WTC11 (cell line): Measurements from ENCODE around the gene OTOS.

Source experiments
- JUN ChIP-seq: sonication (generic); formaldehyde crosslinking; IDR thresholded peaks from 2 replicates; pipeline ENCODE4 v1.8.0; 2023; ENCODE audit warnings: mild to moderate bottlenecking, missing genetic modification reagents
- NFE2L1 ChIP-seq: sonication (generic); formaldehyde crosslinking; IDR thresholded peaks from 2 replicates; pipeline ENCODE4 v1.8.1; 2023; ENCODE audit warnings: missing genetic modification reagents
- TEAD4 ChIP-seq: sonication (generic); formaldehyde crosslinking; IDR thresholded peaks from 2 replicates; pipeline ENCODE4 v1.8.0; 2022; ENCODE audit warnings: mild to moderate bottlenecking, missing genetic modification reagents
- TF ChIP-seq, protein P1 (sequence below): fragments of 200-600 bp; IDR thresholded peaks from 2 replicates; pipeline ENCODE4 v1.8.0; 2022; ENCODE audit warnings: antibody characterized with exemption
- TF ChIP-seq, protein P2 (sequence below): sonication (generic); formaldehyde crosslinking; IDR thresholded peaks from 2 replicates; pipeline ENCODE4 v1.8.1; 2023; ENCODE audit warnings: mild to moderate bottlenecking, missing genetic modification reagents
- TF ChIP-seq, protein P3 (sequence below): sonication (generic); formaldehyde crosslinking; IDR thresholded peaks from 2 replicates; pipeline ENCODE4 v1.8.1; 2023; ENCODE audit warnings: mild to moderate bottlenecking, moderate library complexity, missing genetic modification reagents
- TF ChIP-seq, protein P4 (sequence below): sonication (generic); formaldehyde crosslinking; IDR thresholded peaks from 2 replicates; pipeline ENCODE4 v1.8.1; 2022; ENCODE audit warnings: missing genetic modification reagents, borderline replicate concordance

- TF ChIP-seq, protein P1, sequence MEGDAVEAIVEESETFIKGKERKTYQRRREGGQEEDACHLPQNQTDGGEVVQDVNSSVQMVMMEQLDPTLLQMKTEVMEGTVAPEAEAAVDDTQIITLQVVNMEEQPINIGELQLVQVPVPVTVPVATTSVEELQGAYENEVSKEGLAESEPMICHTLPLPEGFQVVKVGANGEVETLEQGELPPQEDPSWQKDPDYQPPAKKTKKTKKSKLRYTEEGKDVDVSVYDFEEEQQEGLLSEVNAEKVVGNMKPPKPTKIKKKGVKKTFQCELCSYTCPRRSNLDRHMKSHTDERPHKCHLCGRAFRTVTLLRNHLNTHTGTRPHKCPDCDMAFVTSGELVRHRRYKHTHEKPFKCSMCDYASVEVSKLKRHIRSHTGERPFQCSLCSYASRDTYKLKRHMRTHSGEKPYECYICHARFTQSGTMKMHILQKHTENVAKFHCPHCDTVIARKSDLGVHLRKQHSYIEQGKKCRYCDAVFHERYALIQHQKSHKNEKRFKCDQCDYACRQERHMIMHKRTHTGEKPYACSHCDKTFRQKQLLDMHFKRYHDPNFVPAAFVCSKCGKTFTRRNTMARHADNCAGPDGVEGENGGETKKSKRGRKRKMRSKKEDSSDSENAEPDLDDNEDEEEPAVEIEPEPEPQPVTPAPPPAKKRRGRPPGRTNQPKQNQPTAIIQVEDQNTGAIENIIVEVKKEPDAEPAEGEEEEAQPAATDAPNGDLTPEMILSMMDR: no peak
- TF ChIP-seq NFE2L1 (CRISPR knock-in tag) (no peak), TEAD4 (CRISPR knock-in tag) (no peak), JUN (no peak)
- TF ChIP-seq, protein P2, sequence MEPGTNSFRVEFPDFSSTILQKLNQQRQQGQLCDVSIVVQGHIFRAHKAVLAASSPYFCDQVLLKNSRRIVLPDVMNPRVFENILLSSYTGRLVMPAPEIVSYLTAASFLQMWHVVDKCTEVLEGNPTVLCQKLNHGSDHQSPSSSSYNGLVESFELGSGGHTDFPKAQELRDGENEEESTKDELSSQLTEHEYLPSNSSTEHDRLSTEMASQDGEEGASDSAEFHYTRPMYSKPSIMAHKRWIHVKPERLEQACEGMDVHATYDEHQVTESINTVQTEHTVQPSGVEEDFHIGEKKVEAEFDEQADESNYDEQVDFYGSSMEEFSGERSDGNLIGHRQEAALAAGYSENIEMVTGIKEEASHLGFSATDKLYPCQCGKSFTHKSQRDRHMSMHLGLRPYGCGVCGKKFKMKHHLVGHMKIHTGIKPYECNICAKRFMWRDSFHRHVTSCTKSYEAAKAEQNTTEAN: no peak
- TF ChIP-seq, protein P3, sequence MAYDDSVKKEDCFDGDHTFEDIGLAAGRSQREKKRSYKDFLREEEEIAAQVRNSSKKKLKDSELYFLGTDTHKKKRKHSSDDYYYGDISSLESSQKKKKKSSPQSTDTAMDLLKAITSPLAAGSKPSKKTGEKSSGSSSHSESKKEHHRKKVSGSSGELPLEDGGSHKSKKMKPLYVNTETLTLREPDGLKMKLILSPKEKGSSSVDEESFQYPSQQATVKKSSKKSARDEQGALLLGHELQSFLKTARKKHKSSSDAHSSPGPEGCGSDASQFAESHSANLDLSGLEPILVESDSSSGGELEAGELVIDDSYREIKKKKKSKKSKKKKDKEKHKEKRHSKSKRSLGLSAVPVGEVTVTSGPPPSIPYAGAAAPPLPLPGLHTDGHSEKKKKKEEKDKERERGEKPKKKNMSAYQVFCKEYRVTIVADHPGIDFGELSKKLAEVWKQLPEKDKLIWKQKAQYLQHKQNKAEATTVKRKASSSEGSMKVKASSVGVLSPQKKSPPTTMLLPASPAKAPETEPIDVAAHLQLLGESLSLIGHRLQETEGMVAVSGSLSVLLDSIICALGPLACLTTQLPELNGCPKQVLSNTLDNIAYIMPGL (CRISPR knock-in tag): no peak
- TF ChIP-seq, protein P4, sequence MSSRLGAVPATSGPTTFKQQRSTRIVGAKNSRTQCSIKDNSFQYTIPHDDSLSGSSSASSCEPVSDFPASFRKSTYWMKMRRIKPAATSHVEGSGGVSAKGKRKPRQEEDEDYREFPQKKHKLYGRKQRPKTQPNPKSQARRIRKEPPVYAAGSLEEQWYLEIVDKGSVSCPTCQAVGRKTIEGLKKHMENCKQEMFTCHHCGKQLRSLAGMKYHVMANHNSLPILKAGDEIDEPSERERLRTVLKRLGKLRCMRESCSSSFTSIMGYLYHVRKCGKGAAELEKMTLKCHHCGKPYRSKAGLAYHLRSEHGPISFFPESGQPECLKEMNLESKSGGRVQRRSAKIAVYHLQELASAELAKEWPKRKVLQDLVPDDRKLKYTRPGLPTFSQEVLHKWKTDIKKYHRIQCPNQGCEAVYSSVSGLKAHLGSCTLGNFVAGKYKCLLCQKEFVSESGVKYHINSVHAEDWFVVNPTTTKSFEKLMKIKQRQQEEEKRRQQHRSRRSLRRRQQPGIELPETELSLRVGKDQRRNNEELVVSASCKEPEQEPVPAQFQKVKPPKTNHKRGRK (CRISPR knock-in tag): no peak
Observed at GRCh38 chr2:240109386-240109785, 31.1 kb downstream of the OTOS start.
